Measurements from ENCODE around the gene PNCK. TPM values are rescaled to one million over a fixed set of nuclear protein-coding genes. Genes with fewer than 3 reads are reported as not detected.

Gene PNCK
- total and polyA plus RNA-seq, 2 experiments from 2014 or later, result not detected

DNA sequence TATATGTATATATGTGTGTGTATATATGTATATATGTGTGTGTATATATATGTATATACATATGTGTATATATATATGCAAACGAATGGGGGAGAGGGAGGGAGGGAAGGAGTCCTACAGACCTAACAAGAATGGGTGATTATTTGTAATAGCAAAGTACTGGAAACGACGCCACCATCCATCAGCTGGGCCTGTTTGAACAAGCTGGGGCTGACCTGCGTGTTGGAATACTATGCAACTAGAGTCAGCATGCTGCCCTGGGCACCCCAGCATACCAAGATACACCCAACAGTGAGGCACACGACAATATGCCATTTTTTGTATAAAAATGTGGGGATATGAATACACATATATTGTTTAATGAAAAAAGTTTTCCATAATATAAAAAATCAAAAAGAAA lies 53.0 kb downstream of the PNCK start:
- in situ Hi-C loops (cut with MboI), result no loop called here
- Histone ChIP-seq H4K20me1 (ENCODE audit: insufficient read depth) (no peaks in the 10 kb centered on the region), H3K4me1 (ENCODE audit: insufficient read depth) (no peaks in the 10 kb centered on the region), H3K4me2 (ENCODE audit: unreplicated experiment) (no peak overlapping the region), H3K9ac (no peak overlapping the region), H3K79me2 (ENCODE audit: insufficient read depth) (no peaks in the 10 kb centered on the region), H3K27me3 (replicated peaks; ENCODE audit: insufficient read depth) (no peaks in the 10 kb centered on the region), H3K4me3 (no peak overlapping the region), H3K36me3 (ENCODE audit: low read depth) (no peaks in the 10 kb centered on the region), H3K9me3 (ENCODE audit: low read depth) (no peaks in the 10 kb centered on the region), H3F3A (ENCODE audit: insufficient read depth) (no peaks in the 10 kb centered on the region), H3K9me2 (ENCODE audit: insufficient read depth) (no peaks in the 10 kb centered on the region), H2AFZ (no peak overlapping the region), H3K27ac (no peak overlapping the region)
- 51 to 65% methylated on average over 2 to 5 of the region's 5 CpGs for WGBS, 2 experiments (ENCODE audit: low coverage in 1 of 2, low lambda C conversion rate in 2 of 2, missing lambda C conversion rate in 2 of 2)
- TF ChIP-seq EZH2 (IDR thresholded peaks at IDR 0.05; ENCODE audit: insufficient read depth, poor library complexity, severe bottlenecking) (no peak), EZH2phosphoT487 (IDR thresholded peaks at IDR 0.05; ENCODE audit: insufficient read depth, low read depth) (no peak)
- no peak for DNase-seq

Small RNAs within 50 kb of the gene (small RNA-seq; reads per million reads assigned to genes)
- not detected for gene RN7SL687P (ENCODE audit: low read depth, low replicate concordance)

Other genes with a start within 250 kb of the PNCK start
- 0.76 and 6.2 TPM in 2 replicates for gene TREX2, start 227.8 kb downstream of the PNCK start, total RNA-seq (2014; rRNA removed; shearing (Covaris generic))
- gene TREX2, start 227.8 kb downstream of the PNCK start, polyA plus RNA-seq (2016; fragmentation: Nextera tagmentation; extraction: Ambion mirVana), result 0.24 and 0.25 TPM in 2 replicates
- 18.1 and 28.3 TPM in 2 replicates for gene HAUS7, start 203.2 kb downstream of the PNCK start, total RNA-seq (2014; rRNA removed; shearing (Covaris generic))
- 17.3 and 24.5 TPM in 2 replicates for gene HAUS7, start 203.2 kb downstream of the PNCK start, polyA plus RNA-seq (2016; fragmentation: Nextera tagmentation; extraction: Ambion mirVana)
- gene BGN, start 178.8 kb downstream of the PNCK start, total RNA-seq (2014; rRNA removed; shearing (Covaris generic)), result 115 and 129 TPM in 2 replicates
- 308 and 314 TPM in 2 replicates for gene BGN, start 178.8 kb downstream of the PNCK start, polyA plus RNA-seq (2016; fragmentation: Nextera tagmentation; extraction: Ambion mirVana)
- not detected in 2 replicates for gene ATP2B3, start 156.2 kb downstream of the PNCK start, total RNA-seq (2014; rRNA removed; shearing (Covaris generic))
- not detected in 2 replicates for gene ATP2B3, start 156.2 kb downstream of the PNCK start, polyA plus RNA-seq (2016; fragmentation: Nextera tagmentation; extraction: Ambion mirVana)
- gene CCNQ, start 74.7 kb downstream of the PNCK start, total RNA-seq (2014; rRNA removed; shearing (Covaris generic)), result 34.7 and 45.5 TPM in 2 replicates
- 29.1 and 34.5 TPM in 2 replicates for gene CCNQ, start 74.7 kb downstream of the PNCK start, polyA plus RNA-seq (2016; fragmentation: Nextera tagmentation; extraction: Ambion mirVana)
- gene DUSP9, start 26.6 kb downstream of the PNCK start, total RNA-seq (2014; rRNA removed; shearing (Covaris generic)), result not detected in 2 replicates
- not detected in 2 replicates for gene DUSP9, start 26.6 kb downstream of the PNCK start, polyA plus RNA-seq (2016; fragmentation: Nextera tagmentation; extraction: Ambion mirVana)
- 11.7 and 12.5 TPM in 2 replicates for gene SLC6A8, start 14.1 kb upstream of the PNCK start, total RNA-seq (2014; rRNA removed; shearing (Covaris generic))
- gene SLC6A8, start 14.1 kb upstream of the PNCK start, polyA plus RNA-seq (2016; fragmentation: Nextera tagmentation; extraction: Ambion mirVana), result 1.8 and 1.9 TPM in 2 replicates
- 180 and 187 TPM in 2 replicates for gene BCAP31, start 50.6 kb upstream of the PNCK start, total RNA-seq (2014; rRNA removed; shearing (Covaris generic))
- 317 and 326 TPM in 2 replicates for gene BCAP31, start 50.6 kb upstream of the PNCK start, polyA plus RNA-seq (2016; fragmentation: Nextera tagmentation; extraction: Ambion mirVana)
- gene ABCD1, start 51.0 kb upstream of the PNCK start, total RNA-seq (2014; rRNA removed; shearing (Covaris generic)), result 24.4 and 24.9 TPM in 2 replicates
- gene ABCD1, start 51.0 kb upstream of the PNCK start, polyA plus RNA-seq (2016; fragmentation: Nextera tagmentation; extraction: Ambion mirVana), result 9.5 and 9.8 TPM in 2 replicates
- 12.5 and 13.5 TPM in 2 replicates for gene PLXNB3, start 90.4 kb upstream of the PNCK start, total RNA-seq (2014; rRNA removed; shearing (Covaris generic))
- 7.1 and 8.8 TPM in 2 replicates for gene PLXNB3, start 90.4 kb upstream of the PNCK start, polyA plus RNA-seq (2016; fragmentation: Nextera tagmentation; extraction: Ambion mirVana)
- 0.86 TPM in 1 of 2 replicates, not detected in the other for gene SRPK3, start 107.2 kb upstream of the PNCK start, total RNA-seq (2014; rRNA removed; shearing (Covaris generic))
- 0.53 and 1.1 TPM in 2 replicates for gene SRPK3, start 107.2 kb upstream of the PNCK start, polyA plus RNA-seq (2016; fragmentation: Nextera tagmentation; extraction: Ambion mirVana)
- 79.5 and 88.2 TPM in 2 replicates for gene IDH3G, start 120.6 kb upstream of the PNCK start, total RNA-seq (2014; rRNA removed; shearing (Covaris generic))
- 76.1 and 83.2 TPM in 2 replicates for gene IDH3G, start 120.6 kb upstream of the PNCK start, polyA plus RNA-seq (2016; fragmentation: Nextera tagmentation; extraction: Ambion mirVana)
- gene SSR4, start 120.9 kb upstream of the PNCK start, total RNA-seq (2014; rRNA removed; shearing (Covaris generic)), result 225 and 295 TPM in 2 replicates
- 568 TPM in 2 replicates for gene SSR4, start 120.9 kb upstream of the PNCK start, polyA plus RNA-seq (2016; fragmentation: Nextera tagmentation; extraction: Ambion mirVana)
- gene PDZD4, start 156.7 kb upstream of the PNCK start, total RNA-seq (2014; rRNA removed; shearing (Covaris generic)), result 1.5 TPM in 1 of 2 replicates, not detected in the other
- gene PDZD4, start 156.7 kb upstream of the PNCK start, polyA plus RNA-seq (2016; fragmentation: Nextera tagmentation; extraction: Ambion mirVana), result not detected in 2 replicates
- 1.9 TPM in 1 of 2 replicates, not detected in the other for gene L1CAM, start 212.4 kb upstream of the PNCK start, total RNA-seq (2014; rRNA removed; shearing (Covaris generic))
- 0.34 and 0.38 TPM in 2 replicates for gene L1CAM, start 212.4 kb upstream of the PNCK start, polyA plus RNA-seq (2016; fragmentation: Nextera tagmentation; extraction: Ambion mirVana)
- gene AVPR2, start 230.9 kb upstream of the PNCK start, total RNA-seq (2014; rRNA removed; shearing (Covaris generic)), result not detected in 2 replicates
- not detected in 2 replicates for gene AVPR2, start 230.9 kb upstream of the PNCK start, polyA plus RNA-seq (2016; fragmentation: Nextera tagmentation; extraction: Ambion mirVana)